ENCODE data around the gene SSBP1.
A peak's percentile ranks its signal among the peaks of the same experiment; 100 is the strongest.
"Not testable (repeated sequence)": the region's sequence is repeated elsewhere in the genome, so short reads cannot be mapped to it uniquely, and the experiment has no call there.

SSBP1 gene, protein sequence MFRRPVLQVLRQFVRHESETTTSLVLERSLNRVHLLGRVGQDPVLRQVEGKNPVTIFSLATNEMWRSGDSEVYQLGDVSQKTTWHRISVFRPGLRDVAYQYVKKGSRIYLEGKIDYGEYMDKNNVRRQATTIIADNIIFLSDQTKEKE

GRCh38 chr7:141737836-141738591 is at the start of gene SSBP1:
Gene SSBP1, plus strand, starts transcription at chr7:141738358. Its CDS starts 809 bp downstream, at chr7:141739167.
- Histone ChIP-seq H3K36me3 (ENCODE audit: insufficient read depth, low read length) (peaks cover 35% of the 10 kb centered on the region), H3K27me3 (ENCODE audit: insufficient read depth, low read length) (no peaks in the 10 kb centered on the region), H4K20me1 (ENCODE audit: insufficient read depth, low read length) (no peaks in the 10 kb centered on the region), H3K4me3 (ENCODE audit: low read depth, low read length, poor library complexity, severe bottlenecking) (peak within 1 kb of the TSS; percentile 68), H2AFZ (ENCODE audit: low read length) (peak within 1 kb of the TSS; percentile 86), H3K27ac (ENCODE audit: low read depth, low read length, poor library complexity, severe bottlenecking) (peak within 1 kb of the TSS; percentile 58), H3K9ac (ENCODE audit: low read length) (peak within 1 kb of the TSS; percentile 71), H3K79me2 (ENCODE audit: insufficient read depth, low read length) (peaks cover 29% of the 10 kb centered on the region), H3K9me3 (ENCODE audit: low read length) (no peaks in the 10 kb centered on the region), H3F3A (ENCODE audit: insufficient read depth, low read length) (no peaks in the 10 kb centered on the region), H3K4me2 (ENCODE audit: low read length) (peak within 1 kb of the TSS; percentile 86), H3K4me1 (ENCODE audit: insufficient read depth, low read length, severe bottlenecking) (peaks cover 28% of the 10 kb centered on the region), H3K9me2 (ENCODE audit: low read depth, low read length) (no peaks in the 10 kb centered on the region)
- TF ChIP-seq EZH2 (IDR thresholded peaks at IDR 0.05; ENCODE audit: borderline replicate concordance, low read length) = no peak
- TF ChIP-seq, protein P1, sequence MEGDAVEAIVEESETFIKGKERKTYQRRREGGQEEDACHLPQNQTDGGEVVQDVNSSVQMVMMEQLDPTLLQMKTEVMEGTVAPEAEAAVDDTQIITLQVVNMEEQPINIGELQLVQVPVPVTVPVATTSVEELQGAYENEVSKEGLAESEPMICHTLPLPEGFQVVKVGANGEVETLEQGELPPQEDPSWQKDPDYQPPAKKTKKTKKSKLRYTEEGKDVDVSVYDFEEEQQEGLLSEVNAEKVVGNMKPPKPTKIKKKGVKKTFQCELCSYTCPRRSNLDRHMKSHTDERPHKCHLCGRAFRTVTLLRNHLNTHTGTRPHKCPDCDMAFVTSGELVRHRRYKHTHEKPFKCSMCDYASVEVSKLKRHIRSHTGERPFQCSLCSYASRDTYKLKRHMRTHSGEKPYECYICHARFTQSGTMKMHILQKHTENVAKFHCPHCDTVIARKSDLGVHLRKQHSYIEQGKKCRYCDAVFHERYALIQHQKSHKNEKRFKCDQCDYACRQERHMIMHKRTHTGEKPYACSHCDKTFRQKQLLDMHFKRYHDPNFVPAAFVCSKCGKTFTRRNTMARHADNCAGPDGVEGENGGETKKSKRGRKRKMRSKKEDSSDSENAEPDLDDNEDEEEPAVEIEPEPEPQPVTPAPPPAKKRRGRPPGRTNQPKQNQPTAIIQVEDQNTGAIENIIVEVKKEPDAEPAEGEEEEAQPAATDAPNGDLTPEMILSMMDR (IDR thresholded peaks at IDR 0.05; ENCODE audit: low read length) = peak; percentile 100

- not testable (repeated sequence) for H3K4me3 ChIP-seq (ENCODE audit: low read depth, low read length, poor library complexity, severe bottlenecking); H4K20me1 ChIP-seq (ENCODE audit: insufficient read depth, low read length); H3K36me3 ChIP-seq (ENCODE audit: insufficient read depth, low read length); H3K4me2 ChIP-seq (ENCODE audit: low read length); H3K4me1 ChIP-seq (ENCODE audit: insufficient read depth, low read length, severe bottlenecking); H3K9me2 ChIP-seq (ENCODE audit: low read depth, low read length); H3K9ac ChIP-seq (ENCODE audit: low read length); H2AFZ ChIP-seq (ENCODE audit: low read length); H3F3A ChIP-seq (ENCODE audit: insufficient read depth, low read length); H3K27me3 ChIP-seq (ENCODE audit: insufficient read depth, low read length); H3K27ac ChIP-seq (ENCODE audit: low read depth, low read length, poor library complexity, severe bottlenecking); H3K79me2 ChIP-seq (ENCODE audit: insufficient read depth, low read length); H3K9me3 ChIP-seq (ENCODE audit: low read length)
Measured at GRCh38 chr7:141689072-141689825, 48.9 kb upstream of the SSBP1 start.

- 0 out of 2 replicates have a peak, but pooled peaks cover 4% of the 10 kb centered on the region for H4K20me1 ChIP-seq (ENCODE audit: insufficient read depth, low read length)
- no peaks in the 10 kb centered on the region for H3K79me2 ChIP-seq (ENCODE audit: insufficient read depth, low read length)
- H3K4me2 ChIP-seq (ENCODE audit: low read length) = no peak overlapping the region
Measured at GRCh38 chr7:141691540-141691939, 46.6 kb upstream of the SSBP1 start.

More at GRCh38 chr7:141691540-141691939, 46.6 kb upstream of the SSBP1 start:
- TF ChIP-seq, protein P1 (IDR thresholded peaks at IDR 0.05; ENCODE audit: low read length) = no peak
- TF ChIP-seq EZH2 (IDR thresholded peaks at IDR 0.05; ENCODE audit: borderline replicate concordance, low read length) = no peak
- no peak overlapping the region for H3K9ac ChIP-seq (ENCODE audit: low read length)
- H3K27me3 ChIP-seq (ENCODE audit: insufficient read depth, low read length) = 0 out of 2 replicates have a peak, but pooled peaks cover 4% of the 10 kb centered on the region
- no peak overlapping the region for H2AFZ ChIP-seq (ENCODE audit: low read length)
- H3K9me2 ChIP-seq (ENCODE audit: low read depth, low read length) = no peaks in the 10 kb centered on the region
- H3F3A ChIP-seq (ENCODE audit: insufficient read depth, low read length) = no peaks in the 10 kb centered on the region
- no peaks in the 10 kb centered on the region for H3K9me3 ChIP-seq (ENCODE audit: low read length)
- no peak overlapping the region for H3K4me3 ChIP-seq (ENCODE audit: low read depth, low read length, poor library complexity, severe bottlenecking)
- H3K36me3 ChIP-seq (ENCODE audit: insufficient read depth, low read length) = no peaks in the 10 kb centered on the region
- H3K27ac ChIP-seq (ENCODE audit: low read depth, low read length, poor library complexity, severe bottlenecking) = no peak overlapping the region
- no peaks in the 10 kb centered on the region for H3K4me1 ChIP-seq (ENCODE audit: insufficient read depth, low read length, severe bottlenecking)

Measured in OCI-LY1 (cell line).